Inferior parietal cortex (tissue), 1 donor: ENCODE results near the gene EDDM13.
"Not testable (repeated sequence)": the region's sequence is repeated elsewhere in the genome, so short reads cannot be mapped to it uniquely, and the experiment has no call there.

Experiments
- DNase-seq: peaks from one replicate; pipeline ENCODE4 v3.0.0-alpha.2; 2016; ENCODE audit errors: extremely low spot score

Gene EDDM13

DNA sequence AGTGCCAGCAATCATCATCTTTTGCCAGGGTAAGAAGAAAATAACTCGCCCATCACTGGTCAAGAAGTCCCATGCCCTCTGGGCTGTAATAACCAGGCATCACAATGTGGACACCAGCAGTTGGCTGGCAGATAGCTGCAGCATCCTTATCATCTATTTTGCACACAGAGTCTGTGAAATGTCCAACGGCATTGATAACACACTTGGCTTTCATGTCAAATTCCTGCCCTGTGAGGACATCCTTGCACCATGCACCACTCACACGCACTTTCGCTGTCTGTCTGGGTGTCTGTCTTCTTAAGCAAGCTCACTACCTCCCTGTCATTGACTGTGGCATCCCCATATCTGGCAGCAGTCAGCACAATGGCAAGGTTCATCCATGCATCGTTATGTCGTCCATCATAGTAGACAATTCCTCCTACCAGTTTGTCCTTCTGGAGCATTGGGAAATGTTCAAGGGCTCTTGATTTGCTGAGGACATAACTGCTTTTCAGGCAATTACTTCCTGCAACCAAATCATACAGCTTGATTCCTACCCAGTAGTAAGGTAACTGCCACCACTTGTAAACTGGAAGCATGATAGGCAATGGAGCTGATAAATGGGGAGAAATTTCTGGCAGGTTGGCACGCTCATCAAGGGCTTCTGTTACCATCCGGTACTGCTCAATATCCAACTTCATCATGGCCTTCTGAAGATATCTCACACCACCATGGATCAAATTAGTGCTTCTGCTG is 48.9 kb downstream of the EDDM13 start:
- no peak for DNase-seq

DNA sequence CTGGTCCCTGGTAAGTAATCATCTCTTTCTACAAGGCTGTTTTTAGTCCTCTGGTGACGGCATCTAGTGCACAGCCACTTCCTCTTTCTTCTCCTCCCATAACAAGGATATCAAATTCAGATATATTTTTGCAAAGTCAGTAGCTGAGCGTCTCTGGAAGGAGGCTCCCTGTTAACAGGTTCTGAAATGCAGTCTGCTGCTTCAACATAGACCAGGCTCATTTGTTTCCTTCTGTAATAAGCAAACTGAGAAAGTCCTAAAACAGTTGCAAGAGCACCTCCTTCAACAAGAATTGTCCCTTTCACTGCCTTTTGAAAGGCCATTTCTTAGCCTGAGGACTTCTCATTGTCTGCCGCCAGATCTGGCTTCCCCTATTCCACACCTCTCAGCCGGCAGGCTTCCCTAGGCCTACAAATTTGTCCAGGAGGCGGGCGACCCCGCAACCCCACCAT is 49.5 kb downstream of the EDDM13 start:
- no peak for DNase-seq

DNA sequence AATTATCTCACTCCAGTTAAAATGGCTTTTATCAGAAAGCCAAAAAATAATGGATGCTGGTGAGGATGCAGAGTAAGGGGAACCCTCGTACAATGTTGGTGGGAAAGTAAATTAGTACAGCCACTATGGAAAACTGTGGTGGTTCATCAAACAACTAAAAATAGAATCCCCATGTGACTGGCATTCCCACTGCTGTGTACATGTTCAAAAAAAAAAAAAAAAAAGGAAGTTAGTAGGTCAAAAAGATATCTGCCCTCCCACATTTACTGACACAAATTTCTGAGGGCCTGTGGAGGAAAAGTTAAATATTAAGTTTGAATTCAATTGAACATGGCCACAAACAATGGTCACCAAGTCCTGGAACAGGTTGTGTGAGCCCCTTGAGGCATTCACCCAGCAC is 51.9 kb downstream of the EDDM13 start:
- DNase-seq = no peak

DNA sequence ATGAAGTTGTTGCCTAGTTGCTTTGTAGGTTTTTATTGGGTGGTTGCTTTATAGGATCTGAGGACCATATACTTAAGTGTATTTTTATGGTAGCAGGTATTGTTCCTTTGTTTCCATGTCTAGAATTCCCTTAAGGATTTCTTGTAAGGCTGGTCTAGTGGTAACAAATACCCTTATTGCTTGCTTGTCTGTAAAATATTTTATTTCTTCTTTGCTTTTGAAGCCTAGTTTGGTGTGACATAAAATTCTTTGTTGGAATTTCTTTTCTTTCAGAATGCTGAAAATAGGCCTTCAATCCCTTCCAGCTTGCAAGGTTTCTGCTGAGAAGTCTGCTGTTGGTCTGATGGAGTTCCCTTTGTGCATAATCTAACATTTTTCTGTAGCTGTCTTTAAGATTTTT is 60.1 kb downstream of the EDDM13 start:
- no peak for DNase-seq

DNA sequence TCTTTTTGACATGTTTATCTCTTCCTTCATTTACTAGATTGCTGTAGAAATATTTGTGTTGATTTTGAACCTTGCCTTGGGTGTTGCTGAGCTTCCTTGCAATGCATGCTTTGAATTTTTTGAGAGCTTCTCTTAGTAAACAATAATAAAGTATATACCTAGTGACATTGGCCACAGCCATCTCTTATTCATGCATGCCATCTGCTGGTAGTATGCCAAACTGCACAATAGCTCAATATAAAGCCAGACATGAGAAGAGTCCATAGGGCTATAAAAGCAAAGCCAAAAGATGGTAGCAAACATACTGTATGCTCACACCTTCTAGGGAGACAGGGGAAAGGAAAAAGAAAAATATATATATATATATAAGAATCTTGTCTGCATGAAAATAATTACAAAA is 61.0 kb downstream of the EDDM13 start:
- DNase-seq = peak; percentile 38

DNA sequence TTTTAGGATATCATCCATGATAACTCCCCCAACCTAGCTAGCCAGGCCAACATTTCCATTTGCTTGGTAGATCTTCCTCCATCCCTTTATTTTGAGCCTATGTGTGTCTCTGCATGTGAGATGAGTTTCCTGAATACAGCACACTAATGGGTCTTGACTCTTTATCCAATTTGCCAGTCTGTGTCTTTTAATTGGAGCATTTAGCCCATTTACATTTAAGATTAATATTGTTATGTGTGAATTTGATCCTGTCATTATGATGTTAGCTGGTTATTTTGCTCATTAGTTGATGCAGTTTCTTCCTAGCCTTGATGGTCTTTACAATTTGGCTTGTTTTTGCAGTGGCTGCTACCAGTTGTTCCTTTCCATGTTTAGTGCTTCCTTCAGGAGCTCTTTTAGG is 62.8 kb downstream of the EDDM13 start:
- DNase-seq = not testable (repeated sequence)

DNA sequence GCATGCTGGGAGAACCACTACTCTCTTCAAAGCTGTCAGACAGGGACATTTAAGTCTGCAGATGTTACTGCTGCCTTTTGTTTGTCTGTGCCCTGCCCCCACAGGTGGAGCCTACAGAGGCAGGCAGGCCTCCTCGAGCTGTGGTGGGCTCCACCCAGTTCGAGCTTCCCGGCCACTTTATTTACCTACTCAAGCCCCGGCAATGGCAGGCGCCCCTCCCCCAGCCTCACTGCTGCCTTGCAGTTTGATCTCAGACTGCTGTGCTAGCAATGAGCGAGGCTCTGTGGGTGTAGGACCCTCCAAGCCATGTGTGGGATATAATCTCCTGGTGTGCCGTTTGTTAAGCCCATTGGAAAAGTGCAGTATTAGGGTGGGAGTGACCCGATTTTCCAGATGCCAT is 64.5 kb downstream of the EDDM13 start:
- not testable (repeated sequence) for DNase-seq

DNA sequence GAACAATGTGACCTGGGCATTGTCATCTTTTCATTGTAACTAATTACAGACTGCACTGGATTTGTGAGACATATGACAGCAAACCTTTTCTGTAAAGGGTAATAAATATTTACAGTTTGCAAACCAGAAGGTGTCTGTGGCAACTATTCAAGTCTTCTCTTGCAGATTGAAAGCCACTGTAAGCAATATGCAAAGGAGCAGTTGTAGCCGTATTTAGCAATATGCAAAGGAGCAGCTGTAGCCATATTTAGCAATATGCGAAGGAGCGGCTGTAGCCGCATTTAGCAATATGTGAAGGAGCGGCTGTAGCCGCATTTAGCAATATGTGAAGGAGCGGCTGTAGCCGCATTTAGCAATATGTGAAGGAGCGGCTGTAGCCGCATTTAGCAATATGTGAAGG is 66.5 kb downstream of the EDDM13 start:
- DNase-seq = not testable (repeated sequence)

DNA sequence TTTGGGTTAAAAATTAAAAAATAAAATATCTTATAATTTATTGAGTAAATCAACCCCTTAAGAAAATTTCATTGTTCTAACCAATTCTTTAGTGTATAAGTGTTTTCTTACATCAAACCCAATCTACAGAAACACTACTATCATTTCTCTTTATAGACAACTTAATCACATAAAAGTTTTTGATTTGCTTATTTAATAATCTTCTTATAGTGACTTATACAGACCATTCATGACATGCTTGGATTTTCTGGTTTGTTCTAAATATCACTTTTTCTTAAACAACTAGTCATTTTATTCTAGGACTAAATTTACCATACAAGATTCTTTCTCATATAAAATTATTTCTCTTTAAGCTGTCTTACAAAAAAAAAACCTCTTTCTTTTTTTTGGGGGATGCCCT is 69.4 kb downstream of the EDDM13 start:
- DNase-seq = no peak

DNA sequence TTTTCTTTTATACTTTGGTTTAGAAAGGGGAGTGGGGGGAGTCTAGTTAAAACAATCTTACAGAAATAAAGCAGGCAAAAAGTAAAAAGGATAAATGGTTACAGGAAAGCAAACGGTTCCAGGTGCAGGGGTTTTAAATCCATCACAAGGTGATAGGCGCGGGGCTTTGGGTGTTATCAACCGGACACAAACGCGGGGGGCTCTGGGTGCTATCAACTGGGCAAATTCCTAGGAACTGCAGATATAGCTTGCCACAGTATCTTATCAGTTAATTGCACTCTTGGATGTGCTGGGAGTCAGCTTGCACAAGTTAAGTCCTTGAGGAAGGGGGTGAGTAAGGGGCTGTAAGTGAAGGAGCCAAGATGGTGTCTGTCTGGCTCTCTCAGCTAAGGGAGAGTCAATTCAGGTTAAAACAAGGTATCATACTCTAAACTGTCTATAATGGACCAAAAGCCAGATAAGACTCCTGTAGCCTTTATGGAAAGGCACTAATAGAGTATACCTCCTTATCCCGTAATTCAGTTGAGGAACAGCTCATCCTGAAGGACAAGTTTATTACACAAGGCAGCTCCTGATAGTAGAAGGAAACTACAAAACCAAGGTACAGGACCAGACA is 74.7 kb downstream of the EDDM13 start:
- DNase-seq = no peak

DNA sequence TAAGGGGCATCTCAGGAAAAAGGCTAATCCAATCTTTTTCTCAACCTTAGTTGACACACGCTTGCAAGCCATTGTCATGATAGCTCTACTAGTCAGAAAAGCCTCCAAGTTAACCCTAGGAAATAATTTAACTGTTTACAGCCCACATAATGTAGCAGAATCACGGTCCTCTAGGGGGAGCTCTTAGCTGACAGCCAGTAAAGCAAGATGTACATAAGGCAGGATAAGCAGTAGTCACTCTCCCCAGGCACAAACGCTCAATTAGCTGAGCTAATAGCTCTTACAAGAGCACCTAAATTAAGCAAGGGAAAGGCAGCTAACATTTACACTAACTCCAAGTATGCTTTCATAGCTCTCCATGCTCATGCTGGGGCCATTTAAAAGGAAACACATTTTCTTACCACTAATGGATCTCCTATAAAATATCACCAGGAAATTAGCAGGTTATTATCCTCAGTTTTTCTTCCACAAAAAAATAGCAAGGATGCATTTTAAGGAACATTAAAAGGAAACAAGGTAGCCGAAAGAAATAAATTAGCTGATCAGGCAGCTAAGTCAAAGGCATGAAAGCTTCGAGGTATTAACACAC is 75.8 kb downstream of the EDDM13 start:
- DNase-seq = no peak

DNA sequence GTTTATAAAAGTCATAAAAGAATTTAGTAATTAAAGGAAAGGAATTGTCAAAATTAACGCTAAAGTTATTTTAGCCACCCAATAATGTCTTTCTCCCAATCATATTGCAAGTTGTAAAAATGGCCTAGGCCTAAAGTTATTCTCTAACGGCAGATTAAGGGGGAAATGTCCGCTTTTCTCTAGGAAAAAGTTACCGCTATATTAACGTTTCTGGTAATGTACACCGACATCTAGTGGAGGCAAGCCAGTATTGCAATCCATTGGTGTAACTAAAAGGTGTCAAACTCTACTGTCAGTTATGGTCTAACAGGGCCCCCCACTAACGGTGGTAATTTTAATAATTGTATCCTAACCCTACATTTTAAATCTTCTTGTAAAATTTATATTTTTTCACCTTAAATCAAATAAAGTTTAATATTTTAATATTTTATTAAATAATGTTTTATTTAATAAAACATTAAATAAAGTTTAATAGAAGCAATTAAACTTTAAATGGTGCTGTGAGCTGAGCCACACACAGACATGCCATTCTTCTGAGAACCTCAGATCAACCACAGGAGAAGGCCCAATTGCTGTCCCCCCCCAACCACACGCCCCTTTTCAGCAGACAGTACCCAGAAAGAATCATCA is 78.0 kb downstream of the EDDM13 start:
- peak; percentile 43 for DNase-seq

DNA sequence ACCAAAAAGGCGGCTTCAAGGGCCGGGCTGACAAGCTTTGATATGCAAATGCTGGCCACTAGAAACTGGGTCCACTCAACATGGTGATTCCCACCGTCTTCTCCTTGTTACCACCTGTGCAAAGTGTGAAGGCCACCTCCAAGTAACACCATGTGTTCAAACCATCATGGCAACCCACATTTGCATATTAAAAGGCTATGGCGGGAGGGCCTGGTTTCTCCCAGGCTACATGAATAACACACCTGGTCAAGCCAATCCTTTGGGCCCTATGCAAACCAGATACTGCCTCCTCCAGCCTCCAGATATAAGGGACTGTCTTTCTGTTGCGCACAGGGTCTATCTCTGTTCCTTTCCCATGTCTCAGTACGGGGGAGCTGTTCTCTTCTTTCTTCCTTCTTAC is 78.7 kb downstream of the EDDM13 start:
- no peak for DNase-seq

DNA sequence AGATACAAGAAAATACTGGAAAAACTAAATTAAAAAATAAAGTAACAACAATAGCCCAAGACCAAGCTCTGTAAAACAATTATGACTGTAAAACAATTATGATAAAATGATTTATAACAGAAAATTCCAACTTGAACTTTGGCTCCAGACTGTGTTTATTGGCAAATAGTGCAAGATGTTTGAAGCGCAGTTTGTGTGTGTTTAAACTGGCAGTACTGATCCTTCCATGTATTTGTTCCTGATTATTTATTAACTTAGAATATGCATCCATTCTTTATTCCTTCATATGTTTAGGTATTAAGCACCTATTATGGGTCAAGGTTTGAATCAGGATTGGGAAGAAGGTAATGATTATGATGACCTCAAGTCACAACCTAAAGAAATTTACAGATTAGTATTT is 83.0 kb downstream of the EDDM13 start:
- DNase-seq = no peak

DNA sequence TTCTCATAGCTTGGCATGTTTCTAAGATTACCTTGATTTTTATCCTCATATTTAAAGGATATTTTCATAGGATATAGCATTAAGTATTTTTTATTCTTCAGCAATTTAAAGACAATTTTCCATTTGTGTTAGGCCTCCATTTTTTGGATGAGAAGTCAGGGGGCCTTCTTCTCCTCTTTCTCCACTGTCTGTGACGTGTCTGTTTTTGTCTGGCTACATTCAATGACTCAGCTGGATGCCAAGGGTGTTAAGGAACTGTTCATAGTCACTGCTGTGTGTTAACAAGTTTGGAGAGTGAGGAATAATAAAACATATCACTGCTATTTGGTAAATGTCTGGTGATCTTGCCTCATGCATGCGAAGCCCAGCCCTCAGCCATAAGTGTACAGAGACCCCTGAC is 84.4 kb downstream of the EDDM13 start:
- DNase-seq = no peak
